Stimulated activated CD4-positive, alpha-beta T cell treated with anti-CD3 and anti-CD28 coated beads, TNF-alpha, amount 100 ng/mL, for 48 hours (primary cell): ENCODE data around the gene ELK4.

Experiments
- DNase-seq, 3 donors: peaks; one replicate each; pipeline ENCODE4 v3.0.0-alpha.2; 2020; ENCODE audit warnings: low read depth in 3 of 3

Gene ELK4

DNA sequence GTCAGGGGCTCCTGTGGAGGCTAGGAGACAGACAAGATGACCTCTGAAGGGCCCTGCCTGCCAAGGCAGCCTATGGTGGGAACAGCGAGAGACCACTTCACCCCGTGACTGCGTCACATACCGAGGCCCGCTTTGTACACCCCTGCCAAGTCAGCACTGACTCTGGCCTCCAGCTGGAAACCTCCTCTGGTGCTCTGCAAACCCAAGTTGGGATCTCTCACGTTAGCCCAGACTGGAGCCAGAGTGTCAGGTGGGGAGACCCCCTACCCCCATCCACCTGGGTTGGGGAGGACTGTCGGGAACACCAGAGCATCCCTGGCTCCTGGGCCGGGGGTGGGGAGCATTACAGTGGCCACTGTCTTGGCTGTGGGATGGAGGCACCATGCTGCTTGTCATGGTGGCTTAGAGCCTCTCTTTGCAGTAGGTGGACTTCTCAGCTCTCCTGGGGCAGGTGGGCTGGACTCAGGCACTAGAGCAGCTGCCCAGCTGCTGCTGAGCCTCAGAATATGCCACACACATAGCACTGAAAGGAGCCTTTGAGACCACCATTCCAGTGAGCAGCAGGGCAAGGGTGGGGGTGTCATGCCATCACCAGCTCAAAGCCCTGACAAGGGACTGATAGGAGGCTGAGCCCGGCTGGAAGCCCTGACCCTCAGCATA lies 50.4 kb downstream of the ELK4 start:
- DNase-seq = no peak

DNA sequence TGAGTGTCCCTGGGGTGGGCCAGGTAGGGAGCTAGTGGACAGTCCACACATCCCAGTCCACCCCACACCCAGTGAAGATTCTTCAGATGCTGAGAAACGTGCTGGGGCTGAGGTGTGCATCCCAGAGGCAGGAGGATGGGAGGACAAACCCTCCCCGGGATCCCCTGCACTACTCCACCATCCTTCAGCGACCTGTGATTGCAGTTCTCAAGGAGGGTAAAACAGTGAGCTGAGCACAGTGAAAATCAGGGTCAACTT lies 51.0 kb downstream of the ELK4 start:
- DNase-seq = no peak

DNA sequence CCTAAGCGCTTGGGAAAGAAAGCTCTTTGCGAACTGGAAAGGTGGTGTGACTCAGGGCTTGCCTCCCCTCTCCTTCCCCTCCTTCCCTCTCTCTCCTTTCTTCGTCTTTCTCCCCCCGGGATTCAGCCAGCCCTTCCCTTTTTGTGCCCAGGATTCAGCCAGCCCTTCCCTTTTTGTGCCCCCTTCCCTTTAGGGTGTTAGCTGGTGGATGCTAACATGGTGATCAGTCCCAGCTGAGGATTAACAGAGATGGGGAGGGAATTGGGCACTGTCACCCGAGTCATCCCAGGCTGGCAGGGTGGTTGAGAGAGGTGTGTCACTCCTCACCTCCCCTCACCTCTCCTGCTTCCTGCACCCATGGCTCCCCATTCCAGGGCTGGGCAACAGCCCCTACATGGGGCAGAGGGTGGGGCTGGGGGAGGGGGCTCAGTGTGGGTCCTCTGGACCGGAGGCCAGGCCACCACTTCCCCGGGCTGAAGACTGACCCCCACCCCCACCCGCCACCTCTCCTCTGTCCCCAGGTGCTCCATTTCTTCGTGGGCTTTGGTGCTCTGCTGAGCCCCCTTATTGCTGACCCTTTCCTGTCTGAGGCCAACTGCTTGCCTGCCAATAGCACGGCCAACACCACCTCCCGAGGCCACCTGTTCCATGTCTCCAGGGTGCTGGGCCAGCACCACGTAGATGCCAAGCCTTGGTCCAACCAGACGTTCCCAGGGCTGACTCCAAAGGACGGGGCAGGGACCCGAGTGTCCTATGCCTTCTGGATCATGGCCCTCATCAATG lies 51.5 kb downstream of the ELK4 start:
- no peak for DNase-seq

DNA sequence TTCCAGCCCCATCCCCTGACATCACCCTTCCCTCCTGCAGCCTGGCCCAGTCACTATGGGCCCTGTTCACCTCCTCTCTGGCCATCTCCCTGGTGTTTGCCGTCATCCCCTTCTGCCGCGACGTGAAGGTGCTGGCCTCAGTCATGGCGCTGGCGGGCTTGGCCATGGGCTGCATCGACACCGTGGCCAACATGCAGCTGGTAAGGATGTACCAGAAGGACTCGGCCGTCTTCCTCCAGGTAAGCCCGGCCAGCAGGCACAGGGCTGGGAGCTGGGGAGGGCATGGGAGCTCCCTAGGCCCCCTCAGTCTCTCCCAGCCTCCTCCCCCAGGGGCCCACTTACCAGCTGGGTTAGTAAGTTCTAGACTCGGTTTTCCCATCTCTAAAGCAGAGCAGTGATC lies 52.1 kb downstream of the ELK4 start:
- no peak for DNase-seq

DNA sequence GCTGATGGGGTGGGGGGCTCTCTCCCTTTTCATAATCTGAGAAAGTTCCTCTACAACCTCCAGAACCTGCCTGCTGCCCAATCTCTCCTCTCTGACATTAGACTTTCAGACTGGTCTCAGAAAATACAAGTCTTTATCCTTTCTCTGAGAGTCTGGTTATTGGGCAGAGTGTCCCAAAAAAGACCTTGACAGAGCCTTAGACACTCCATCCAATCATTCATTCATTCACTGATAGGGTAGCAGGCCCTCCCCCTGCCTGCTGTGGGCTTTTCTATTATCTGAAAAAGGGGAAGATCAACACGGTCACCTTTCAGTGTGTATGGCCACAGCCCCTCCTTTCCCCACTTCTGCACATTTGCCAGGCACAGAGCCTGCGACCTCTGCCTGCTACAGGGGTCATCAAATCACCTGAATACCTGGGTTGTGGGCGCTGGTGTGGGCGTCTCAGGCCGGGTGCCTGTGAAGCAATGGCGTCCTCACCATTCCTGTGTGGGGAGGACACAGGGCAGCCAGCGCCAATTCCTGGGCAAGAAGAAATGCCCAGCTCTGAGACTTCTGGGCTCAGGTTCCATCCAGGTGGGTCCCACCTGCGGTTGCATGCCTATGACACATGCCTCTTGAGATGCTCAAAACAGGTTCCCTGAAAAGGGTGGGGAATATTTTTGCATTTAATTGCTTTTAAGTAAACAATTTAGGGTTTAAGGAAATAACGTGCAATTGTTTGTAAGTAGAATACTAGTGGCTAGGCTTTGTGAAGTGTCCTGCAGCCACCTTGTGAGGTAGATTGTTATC lies 52.8 kb downstream of the ELK4 start:
- DNase-seq = no peak

DNA sequence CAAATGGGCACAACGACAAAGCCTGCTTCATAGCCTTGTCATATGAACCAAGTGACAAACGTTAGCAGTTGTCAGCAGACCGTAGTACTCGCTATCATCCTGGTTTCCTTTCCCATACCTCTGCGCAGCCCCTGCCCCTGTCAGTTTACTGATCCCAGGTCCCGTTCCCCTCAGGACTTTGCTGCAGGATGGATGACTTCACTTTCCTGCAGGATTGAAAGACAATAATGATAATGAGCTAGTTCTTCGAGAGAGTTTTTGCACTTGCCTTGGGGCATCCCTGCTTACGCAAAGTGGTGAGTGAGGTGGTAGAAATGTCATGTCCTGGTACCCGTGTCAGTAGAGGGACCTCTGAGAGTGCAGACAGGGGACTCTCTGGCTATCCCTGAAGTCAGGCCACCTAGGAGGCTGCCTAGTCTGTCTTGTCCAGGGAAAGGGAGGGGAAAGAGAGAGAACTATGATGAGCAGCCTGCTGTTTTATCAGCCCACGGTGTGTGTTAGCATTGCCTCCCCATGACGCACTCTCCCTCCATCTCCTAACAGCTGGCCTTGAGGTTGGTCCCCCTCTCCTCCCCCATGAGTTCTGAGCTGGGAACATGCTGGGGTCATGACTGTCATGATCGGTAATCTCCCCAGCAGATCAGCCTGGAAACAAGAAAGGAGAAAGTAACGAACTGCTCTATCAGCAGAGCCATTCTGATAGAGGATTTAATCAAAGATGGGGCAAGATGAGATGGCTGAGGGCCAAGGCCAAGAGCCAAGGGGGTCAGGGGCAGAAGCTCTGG lies 53.7 kb downstream of the ELK4 start:
- no peak for DNase-seq

DNA sequence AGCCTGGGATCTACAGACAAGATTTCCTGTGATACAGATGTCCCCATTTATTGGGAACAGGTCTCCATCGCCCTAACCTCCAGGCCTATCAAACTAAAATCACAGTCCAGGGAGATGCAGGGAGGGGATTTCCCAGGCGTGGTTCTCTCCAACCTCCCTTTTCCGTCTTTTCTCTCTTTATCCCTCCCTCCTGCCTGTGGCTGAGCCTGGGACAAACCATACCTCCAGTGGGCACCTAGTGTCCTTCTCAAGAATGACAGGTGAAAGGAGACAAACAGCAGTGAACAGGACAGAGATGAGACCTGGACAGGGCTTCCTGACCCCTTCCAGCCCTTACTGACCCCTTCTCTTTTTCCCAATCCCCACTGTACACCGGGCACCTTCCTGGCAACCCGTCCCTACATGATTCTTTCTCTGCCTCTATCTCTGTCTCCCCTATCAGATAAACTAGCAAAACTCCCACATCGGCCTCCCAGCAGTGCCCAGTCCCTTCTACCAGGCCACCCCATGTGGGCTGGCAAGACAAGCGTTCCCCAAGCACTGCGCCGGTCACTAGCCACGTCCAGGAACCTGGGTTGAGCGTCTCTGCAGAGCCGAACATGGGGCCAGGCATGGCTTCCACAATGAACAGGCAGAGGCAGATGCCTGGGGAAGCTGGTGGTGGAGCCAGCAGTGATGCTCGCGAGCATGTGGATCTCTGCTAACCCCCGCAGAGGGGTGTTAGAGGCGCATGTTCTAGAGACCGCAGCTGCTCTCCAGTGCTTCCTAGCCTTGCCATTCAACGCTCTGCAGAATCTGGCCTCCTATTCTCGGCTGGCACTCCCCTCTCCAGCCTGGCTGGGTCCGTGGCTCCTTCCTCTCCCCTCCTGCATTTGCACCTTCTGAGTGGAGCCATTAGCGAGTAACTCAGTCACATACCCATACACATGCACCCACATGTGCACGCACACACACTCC lies 54.7 kb downstream of the ELK4 start:
- DNase-seq = no peak

DNA sequence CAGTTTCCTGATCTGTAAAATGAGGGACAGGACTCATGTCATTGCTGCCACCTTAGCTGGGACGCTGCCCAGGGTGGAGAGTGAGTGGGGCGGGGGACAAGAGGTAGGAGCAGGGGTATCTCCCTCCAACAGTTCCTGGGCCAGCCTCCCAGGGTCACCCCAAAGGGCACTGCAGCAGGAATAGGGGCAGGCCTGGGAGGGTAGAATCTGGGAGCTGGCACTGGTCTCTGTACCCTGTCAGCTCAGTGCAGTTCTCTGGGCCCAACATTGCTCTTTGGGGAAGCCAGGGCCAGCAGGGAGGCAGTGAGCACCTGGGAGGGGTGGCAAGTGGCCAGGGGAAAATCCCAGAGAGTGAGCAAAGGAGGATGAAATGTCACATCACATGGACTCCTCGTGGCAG lies 55.8 kb downstream of the ELK4 start:
- DNase-seq = no peak

DNA sequence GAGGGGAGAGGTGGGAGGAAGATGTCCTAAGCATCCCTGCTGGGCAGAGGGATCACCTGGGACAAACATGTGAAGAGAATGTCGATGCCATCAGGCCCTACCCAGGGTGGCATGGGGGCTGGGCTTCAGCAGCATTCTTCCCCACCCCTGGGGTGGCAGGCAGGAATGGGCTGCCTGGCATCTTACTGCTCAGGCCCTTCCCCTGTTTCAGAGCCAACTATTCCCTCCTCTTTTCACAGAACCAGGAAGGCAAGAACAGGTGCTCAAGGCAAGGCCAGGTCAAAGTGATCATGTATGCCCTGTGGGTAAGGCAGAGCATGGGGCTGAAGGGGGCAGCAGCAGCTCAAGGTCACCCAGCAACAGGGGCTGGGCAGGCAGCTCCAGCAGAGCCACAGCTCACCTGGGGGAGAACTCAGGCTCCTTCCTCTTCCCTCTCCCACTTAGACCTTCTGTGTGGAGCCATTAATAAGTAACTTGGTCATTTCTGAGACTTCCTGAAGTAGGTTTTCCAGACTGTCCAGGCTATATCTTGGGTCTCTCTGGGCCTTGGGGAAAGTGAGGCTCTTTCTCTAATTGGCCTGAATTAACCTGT lies 56.4 kb downstream of the ELK4 start:
- DNase-seq = no peak

DNA sequence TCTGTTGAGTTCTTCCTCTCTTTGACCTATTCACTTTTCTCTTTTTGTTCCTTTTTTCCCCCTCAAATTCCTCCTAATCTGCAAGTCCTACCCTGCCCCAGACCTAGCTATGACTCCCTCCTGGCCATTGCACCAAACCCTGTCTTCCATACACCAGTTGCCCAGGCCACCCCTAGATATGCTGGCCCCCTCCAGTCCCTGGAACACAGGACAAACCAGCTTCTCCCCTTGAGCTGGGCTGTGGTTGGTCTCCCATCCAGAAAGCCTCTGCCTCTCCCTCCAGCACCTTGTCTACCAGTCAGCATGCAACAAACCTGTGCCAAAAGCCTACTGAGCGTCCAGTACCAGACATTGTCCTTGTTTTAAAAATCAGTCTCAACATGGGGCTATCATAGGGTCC lies 59.4 kb downstream of the ELK4 start:
- DNase-seq = no peak

DNA sequence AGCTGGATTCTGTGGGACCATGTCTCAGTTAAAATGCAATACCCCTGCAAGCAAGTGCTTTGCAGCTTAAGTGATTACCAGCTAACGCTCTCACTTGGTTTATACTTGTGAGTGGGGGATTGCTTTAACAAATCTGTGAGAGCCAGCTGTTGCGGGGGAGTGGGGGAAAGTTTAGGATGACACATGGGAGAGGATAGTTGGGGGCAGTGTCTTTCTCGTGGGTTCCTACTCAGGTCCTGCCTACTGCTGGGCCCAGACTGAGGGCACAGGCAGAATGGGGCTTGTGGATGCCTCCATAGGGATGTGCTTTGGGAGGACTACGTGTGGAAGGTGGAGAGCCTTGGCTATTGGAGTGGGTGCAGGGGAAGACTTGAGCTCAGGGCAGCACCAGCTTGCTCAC lies 60.1 kb downstream of the ELK4 start:
- DNase-seq = no peak

DNA sequence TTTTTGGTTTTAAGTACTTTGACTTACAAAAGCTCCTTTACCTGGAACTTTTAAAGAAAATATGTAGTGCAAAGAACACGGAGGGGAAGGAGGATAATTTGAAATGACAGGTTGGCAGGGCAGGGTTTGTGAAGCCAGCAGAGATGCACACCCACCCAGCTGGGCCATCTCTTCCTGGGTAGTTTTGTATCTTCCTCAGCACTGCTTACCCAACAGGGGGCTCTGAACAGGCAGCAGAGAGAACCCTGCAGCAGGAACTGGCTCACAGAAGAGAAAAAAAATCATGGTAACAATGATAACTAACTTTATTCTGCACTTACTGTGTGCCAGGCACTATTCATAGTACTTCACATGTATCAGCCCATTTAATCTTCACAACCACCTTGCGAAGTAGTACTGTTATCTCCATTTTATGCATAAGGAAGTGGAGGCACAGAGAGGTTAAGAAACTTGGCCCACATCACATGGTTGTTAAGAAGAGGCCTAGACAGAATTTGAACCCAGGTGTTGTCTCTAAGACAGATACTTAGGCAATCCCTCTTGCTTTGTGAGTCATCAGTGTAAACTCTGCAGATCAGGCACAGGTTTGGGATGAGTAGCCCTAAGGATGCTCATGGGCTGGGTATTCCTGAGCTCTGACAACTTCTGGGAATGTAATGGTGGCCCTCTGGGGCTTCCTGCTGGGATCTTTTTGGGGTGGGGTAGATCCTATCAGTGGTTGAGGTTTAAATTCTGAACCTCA lies 60.8 kb downstream of the ELK4 start:
- DNase-seq = no peak

DNA sequence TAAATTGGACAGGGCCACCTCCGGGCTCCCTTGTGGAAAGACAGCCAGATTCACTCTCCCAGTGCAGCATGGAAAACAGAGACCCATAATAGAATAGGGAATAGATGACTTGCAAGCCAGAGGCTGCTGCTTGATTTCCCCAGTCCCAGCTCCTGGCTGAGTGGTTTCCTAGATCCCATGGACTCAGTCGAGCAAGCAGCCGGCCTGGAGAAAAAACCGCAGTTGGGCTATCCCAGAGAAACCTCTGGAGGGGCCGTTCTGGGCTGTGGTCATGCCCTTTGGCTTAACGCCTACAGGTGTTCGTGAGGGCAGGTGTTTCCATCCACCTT lies 61.7 kb downstream of the ELK4 start:
- no peak for DNase-seq

DNA sequence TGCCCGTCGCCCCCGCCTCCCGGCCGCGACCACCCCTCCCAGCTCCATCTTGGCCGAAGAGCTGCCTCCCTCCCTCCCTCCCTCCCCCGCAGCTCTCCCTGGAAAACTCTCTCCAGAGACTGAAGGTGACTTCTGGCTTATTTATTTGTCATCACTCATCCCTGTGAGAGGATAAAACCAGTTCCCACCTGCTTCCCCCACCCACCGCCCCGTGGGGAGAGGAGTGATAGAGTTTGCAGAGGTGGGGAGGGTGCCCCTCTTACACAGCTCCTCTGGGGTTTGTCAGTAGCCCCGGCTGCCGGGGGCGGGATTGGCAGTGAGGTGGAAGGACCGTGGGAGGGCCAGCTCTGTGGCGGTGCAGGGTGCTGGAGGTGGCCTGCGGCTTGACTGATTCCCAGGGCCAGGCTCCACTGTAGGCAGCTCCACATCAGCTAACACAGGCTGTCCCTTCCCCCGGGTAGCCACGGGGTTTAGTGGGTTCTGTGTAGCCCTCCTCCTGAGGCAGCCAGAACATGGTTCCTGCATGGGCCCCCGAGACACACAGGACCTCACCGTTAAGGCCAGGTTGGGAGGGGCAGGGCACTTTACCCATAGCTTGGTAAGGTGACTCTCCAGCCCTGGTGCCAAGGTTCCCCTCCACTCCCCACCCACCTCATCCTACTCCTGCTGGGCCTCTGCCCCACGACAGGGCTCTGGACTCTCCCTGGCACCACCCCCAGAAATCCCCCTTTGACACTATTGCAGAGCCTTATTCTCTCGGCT lies 62.2 kb downstream of the ELK4 start:
- DNase-seq = no peak

DNA sequence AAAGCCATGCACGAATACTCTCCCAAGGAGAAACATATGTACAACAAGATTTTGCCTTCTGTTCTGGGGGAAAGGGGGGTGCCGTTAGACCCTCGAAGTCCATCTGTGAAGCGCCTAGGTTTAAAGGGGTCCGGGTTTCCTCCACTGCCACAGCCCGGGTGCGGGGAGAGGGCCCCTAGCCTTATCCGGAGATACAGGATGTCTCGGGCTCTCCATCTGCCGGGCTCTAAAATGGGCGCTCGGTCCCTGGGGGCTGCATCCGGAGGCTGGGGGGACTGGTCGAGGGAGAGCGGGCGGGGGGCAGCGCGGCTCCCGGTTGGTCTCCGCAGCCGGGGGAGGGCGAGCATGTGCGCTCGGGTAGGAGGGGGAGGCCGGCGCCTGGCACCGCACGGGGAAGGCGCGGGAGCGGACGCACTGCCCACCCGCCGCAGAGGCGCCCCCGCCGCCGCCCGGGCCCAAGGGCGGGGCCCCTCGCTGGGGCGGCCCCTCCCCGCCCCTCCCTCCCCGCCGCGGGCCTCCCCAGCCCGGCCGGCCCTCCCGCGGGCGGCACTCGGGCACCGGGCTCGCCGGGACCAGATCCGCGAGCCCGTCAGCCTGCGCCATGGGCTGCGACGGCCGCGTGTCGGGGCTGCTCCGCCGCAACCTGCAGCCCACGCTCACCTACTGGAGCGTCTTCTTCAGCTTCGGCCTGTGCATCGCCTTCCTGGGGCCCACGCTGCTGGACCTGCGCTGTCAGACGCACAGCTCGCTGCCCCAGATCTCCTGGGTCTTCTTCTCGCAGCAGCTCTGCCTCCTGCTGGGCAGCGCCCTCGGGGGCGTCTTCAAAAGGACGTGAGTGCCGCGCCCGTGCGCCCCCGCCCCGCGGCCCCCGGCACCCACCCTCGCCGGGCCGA lies 63.1 kb downstream of the ELK4 start:
- no peak for DNase-seq

DNA sequence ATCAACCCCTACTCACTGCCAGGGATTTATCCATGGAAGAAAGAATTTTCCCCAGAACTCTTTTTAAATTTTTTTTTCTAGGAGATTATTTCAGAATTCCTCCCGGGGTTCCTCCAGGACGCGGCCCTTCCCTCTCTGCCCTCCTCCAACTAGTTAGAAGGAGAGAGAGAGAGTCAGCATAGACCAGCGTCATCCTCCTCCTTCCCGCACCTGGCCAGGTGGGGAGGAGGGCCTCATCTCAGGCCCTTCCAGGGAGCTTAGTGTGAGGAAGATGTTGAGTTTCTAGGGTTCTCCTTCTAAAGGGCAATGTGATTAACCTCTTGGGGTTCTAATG lies 63.7 kb downstream of the ELK4 start:
- DNase-seq = no peak

DNA sequence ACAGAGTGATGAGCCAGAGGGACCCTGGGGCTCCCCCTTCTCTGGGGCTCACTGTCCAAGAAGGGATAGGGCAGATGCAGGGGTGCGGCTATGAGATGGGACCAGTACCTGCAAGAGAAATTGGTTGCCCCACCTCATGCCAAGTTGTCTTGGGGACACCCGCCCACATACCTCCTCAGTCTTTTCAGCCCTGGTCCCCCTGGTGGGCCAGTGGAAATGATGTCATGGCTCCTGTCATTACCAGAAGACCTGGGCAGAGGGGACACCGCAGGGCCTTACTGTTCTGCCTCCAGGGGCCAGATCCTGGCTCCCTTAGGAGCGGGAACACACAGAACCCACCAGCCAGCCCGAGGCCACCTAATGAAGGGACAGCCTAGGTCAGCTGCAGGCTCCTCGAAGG lies 64.1 kb downstream of the ELK4 start:
- DNase-seq = no peak

DNA sequence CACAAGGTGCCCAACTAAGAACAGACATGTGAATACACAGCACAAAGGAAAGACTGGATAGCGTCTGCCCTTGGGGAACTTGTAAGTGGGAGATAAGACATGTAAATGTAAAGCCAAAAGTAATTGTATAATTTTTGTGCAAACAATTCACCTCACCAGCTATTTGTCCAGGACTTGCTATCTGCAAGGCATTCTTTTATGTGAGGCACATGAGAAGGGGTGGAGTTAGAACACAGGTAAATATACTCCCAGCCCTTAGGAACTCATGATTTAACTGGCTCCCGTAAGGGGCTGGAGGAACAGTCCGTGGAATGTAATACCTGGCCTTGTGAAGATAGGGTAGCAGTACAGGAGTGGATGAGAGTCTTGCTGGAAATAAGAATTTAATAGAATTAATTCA lies 66.0 kb downstream of the ELK4 start:
- no peak for DNase-seq
